Measurements from ENCODE around the gene TPSB2.
"Not testable (repeated sequence)": the region's sequence is repeated elsewhere in the genome, so short reads cannot be mapped to it uniquely, and the experiment has no call there.

The TPSB2 gene

DNA sequence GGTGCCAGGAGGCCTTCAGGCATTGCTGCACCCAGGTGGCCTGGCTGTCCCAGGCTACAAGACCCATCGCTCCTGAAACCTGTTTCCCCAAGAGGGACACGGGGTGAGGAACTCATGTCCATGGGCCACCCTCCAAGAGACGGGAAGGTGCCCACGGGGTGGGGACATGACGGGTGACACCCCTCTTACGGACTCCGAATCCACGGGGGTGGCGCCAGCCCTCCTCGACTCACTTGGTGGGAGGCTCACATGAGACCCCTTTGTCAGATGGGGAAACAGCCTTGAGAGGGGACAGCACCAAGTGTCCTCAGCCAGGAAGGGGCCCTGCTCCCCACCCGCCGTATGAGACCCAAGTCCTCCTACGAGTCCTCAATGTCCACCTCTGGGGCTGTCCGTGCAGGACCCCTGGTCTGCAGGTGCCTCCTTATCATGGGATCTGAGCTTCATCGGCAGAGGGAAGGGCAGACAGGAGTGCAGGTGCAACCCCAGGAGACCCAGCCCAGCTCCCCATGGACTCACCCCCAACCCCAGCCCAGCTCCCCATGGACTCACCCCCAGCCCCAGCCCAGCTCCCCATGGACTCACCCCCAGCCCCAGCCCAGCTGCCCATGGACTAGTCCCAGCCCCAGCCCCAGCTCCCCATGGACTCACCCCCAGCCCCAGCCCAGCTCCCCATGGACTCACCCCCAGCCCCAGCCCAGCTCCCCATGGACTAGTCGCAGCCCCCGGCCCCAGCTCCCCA is 658 bp upstream of the TPSB2 start:
- H3K27me3 ChIP-seq (ENCODE audit: insufficient read depth, low read length, poor library complexity); ATAC-seq (ENCODE audit: insufficient read depth, low read depth); H3K79me2 ChIP-seq (ENCODE audit: insufficient read depth, low read length); H3K4me3 ChIP-seq (ENCODE audit: low read depth in 1 of 2, low read length in 2 of 2); H3K9me3 ChIP-seq (ENCODE audit: insufficient read depth, low read length, severe bottlenecking); H3K27ac ChIP-seq (ENCODE audit: low read length); H3K36me3 ChIP-seq (ENCODE audit: insufficient read depth, low read length); DNase-seq; H3K9ac ChIP-seq (ENCODE audit: low read depth, low read length); H4K20me1 ChIP-seq (ENCODE audit: insufficient read depth, low read length); H2AFZ ChIP-seq (ENCODE audit: low read depth, low read length); H3K4me1 ChIP-seq (ENCODE audit: insufficient read depth, low read length); H3K4me2 ChIP-seq (ENCODE audit: insufficient read depth, low read length): not testable (repeated sequence)

GRCh38 chr16:1229476-1229875 is 508 bp downstream of the TPSB2 start:
- not testable (repeated sequence) for ATAC-seq (ENCODE audit: insufficient read depth, low read depth)

DNA sequence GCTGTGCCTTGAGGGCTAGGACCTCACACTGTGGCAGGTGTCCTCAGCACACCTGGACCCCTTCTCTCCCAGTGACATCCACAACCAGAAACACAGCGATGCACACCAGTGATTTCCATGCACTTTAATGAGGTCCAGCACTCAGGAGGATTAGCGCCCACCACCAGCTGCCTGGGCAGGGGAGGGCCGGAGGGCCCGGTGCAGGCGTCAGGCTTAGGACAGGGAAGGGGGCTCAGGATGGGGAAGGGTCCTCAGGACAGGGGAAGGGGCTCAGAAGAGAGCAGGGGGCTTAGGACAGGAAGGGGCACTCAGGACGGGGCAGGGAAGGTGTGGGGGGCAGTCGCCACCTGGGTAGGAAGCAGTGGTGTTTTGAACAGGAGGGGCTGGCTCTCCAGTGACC is 1.8 kb downstream of the TPSB2 start:
- H3K27ac ChIP-seq (ENCODE audit: low read length); H3K9me3 ChIP-seq (ENCODE audit: insufficient read depth, low read length, severe bottlenecking); H3K36me3 ChIP-seq (ENCODE audit: insufficient read depth, low read length); H3K4me2 ChIP-seq (ENCODE audit: insufficient read depth, low read length); H3K27me3 ChIP-seq (ENCODE audit: insufficient read depth, low read length, poor library complexity); H2AFZ ChIP-seq (ENCODE audit: low read depth, low read length); H3K79me2 ChIP-seq (ENCODE audit: insufficient read depth, low read length); ATAC-seq (ENCODE audit: insufficient read depth, low read depth); H3K4me1 ChIP-seq (ENCODE audit: insufficient read depth, low read length); H3K9ac ChIP-seq (ENCODE audit: low read depth, low read length); DNase-seq; H3K4me3 ChIP-seq (ENCODE audit: low read depth in 1 of 2, low read length in 2 of 2); H4K20me1 ChIP-seq (ENCODE audit: insufficient read depth, low read length): not testable (repeated sequence)

More at GRCh38 chr16:1229476-1229875, 508 bp downstream of the TPSB2 start:
- H3K79me2 ChIP-seq (ENCODE audit: insufficient read depth, low read length); H3K36me3 ChIP-seq (ENCODE audit: insufficient read depth, low read length); H3K9me3 ChIP-seq (ENCODE audit: insufficient read depth, low read length, severe bottlenecking); H2AFZ ChIP-seq (ENCODE audit: low read depth, low read length); H3K9ac ChIP-seq (ENCODE audit: low read depth, low read length); H3K27me3 ChIP-seq (ENCODE audit: insufficient read depth, low read length, poor library complexity); H3K4me2 ChIP-seq (ENCODE audit: insufficient read depth, low read length); H3K4me1 ChIP-seq (ENCODE audit: insufficient read depth, low read length); H3K27ac ChIP-seq (ENCODE audit: low read length); H3K4me3 ChIP-seq (ENCODE audit: low read depth in 1 of 2, low read length in 2 of 2); H4K20me1 ChIP-seq (ENCODE audit: insufficient read depth, low read length); DNase-seq: not testable (repeated sequence)

DNA sequence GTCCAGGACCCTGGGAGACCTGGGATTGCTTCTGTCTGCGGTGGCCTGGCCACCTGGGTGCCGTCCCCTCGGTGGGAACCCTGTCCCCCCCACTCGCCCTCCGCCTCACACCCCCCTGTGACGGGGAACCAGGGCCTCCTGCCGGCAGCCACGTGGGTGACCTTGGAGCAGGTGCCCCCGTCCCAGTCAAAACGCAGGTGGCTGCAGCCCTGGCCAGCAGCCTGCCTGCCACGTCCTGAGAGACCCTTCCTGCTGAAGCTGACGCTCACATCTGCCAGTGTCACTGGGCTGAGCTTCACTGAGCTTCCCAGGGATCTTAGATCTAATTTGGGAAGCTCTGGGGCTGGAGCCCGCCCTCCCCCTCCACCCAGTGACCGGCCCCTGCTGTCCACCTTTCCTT is 3.3 kb downstream of the TPSB2 start:
- H3K4me2 ChIP-seq (ENCODE audit: insufficient read depth, low read length); ATAC-seq (ENCODE audit: insufficient read depth, low read depth); H3K9ac ChIP-seq (ENCODE audit: low read depth, low read length); H3K9me3 ChIP-seq (ENCODE audit: insufficient read depth, low read length, severe bottlenecking); DNase-seq; H3K27ac ChIP-seq (ENCODE audit: low read length); H4K20me1 ChIP-seq (ENCODE audit: insufficient read depth, low read length); H3K79me2 ChIP-seq (ENCODE audit: insufficient read depth, low read length); H3K4me1 ChIP-seq (ENCODE audit: insufficient read depth, low read length); H3K4me3 ChIP-seq (ENCODE audit: low read depth in 1 of 2, low read length in 2 of 2); H2AFZ ChIP-seq (ENCODE audit: low read depth, low read length); H3K27me3 ChIP-seq (ENCODE audit: insufficient read depth, low read length, poor library complexity); H3K36me3 ChIP-seq (ENCODE audit: insufficient read depth, low read length): not testable (repeated sequence)

DNA sequence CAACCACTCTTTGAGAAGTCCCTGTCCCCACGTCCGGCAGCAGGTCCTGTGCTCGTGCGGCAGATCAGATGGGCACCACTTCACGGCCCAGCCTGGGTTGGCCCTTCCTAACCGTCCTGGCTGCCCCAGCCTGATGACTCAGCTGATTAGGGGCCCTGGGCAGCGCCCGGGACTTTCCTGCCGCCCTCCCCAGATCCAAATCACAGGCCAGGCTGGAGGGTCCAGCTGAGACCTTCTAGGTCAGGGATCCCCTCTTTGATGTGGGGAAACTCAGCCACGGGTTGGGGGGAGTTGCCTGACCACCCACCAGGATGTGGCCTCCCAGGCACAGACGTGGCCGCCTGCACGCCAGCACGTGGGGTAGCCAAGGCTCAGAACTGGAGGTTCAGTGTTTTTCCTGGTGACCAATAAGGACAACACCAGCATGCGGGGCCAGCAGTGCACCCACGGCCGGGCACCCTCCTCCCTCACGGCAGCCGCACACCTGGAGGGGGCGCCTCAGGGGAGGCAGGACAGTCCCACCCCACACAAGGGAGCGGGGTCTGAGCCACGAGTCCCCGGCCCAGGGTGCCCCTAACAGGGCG is 4.2 kb downstream of the TPSB2 start:
- not testable (repeated sequence) for H3K27me3 ChIP-seq (ENCODE audit: insufficient read depth, low read length, poor library complexity); H3K9ac ChIP-seq (ENCODE audit: low read depth, low read length)

GRCh38 chr16:1225051-1225451 is 4.9 kb downstream of the TPSB2 start, which contains the start of gene TPSG1:
Gene TPSG1 (minus strand): TSS chr16:1225268. CDS start chr16:1225252, 16 bp downstream.
- no peak for DNase-seq
- no peaks in the 10 kb centered on the region for H3K79me2 ChIP-seq (ENCODE audit: insufficient read depth, low read length)
- no peak within 1 kb of the TSS for H3K27ac ChIP-seq (ENCODE audit: low read length)
- no peak for ATAC-seq (ENCODE audit: insufficient read depth, low read depth)
- H3K9ac ChIP-seq (ENCODE audit: low read depth, low read length): no peak within 1 kb of the TSS
- no peak within 1 kb of the TSS for H3K4me3 ChIP-seq (ENCODE audit: low read depth in 1 of 2, low read length in 2 of 2)
- TF ChIP-seq EZH2 (IDR thresholded peaks at IDR 0.05; ENCODE audit: borderline replicate concordance, low read depth, low read length, severe bottlenecking): no peak
- no peak for TF ChIP-seq CTCF (IDR thresholded peaks at IDR 0.05; ENCODE audit: borderline replicate concordance, extremely low read depth, low read length, poor library complexity, severe bottlenecking)
- H2AFZ ChIP-seq (ENCODE audit: low read depth, low read length): no peak within 1 kb of the TSS
- no peaks in the 10 kb centered on the region for H3K9me3 ChIP-seq (ENCODE audit: insufficient read depth, low read length, severe bottlenecking)
- H3K4me1 ChIP-seq (ENCODE audit: insufficient read depth, low read length): no peaks in the 10 kb centered on the region
- H3K27me3 ChIP-seq (ENCODE audit: insufficient read depth, low read length, poor library complexity): no peaks in the 10 kb centered on the region
- no peak within 1 kb of the TSS for H3K4me2 ChIP-seq (ENCODE audit: insufficient read depth, low read length)
- peaks cover 9% of the 10 kb centered on the region; the same call in 1 of the 2 replicates for H4K20me1 ChIP-seq (ENCODE audit: insufficient read depth, low read length)
- no peaks in the 10 kb centered on the region for H3K36me3 ChIP-seq (ENCODE audit: insufficient read depth, low read length)

More for the DNA sequence above, 4.2 kb downstream of the TPSB2 start:
- H3K36me3 ChIP-seq (ENCODE audit: insufficient read depth, low read length); H3K9me3 ChIP-seq (ENCODE audit: insufficient read depth, low read length, severe bottlenecking); H3K79me2 ChIP-seq (ENCODE audit: insufficient read depth, low read length); H3K27ac ChIP-seq (ENCODE audit: low read length); ATAC-seq (ENCODE audit: insufficient read depth, low read depth); DNase-seq; H4K20me1 ChIP-seq (ENCODE audit: insufficient read depth, low read length); H3K4me3 ChIP-seq (ENCODE audit: low read depth in 1 of 2, low read length in 2 of 2); H3K4me1 ChIP-seq (ENCODE audit: insufficient read depth, low read length); H2AFZ ChIP-seq (ENCODE audit: low read depth, low read length); H3K4me2 ChIP-seq (ENCODE audit: insufficient read depth, low read length): not testable (repeated sequence)
